Kidney epithelial cell (primary cell): ENCODE data around the gene RAB26. TPM values are rescaled to one million over a fixed set of nuclear protein-coding genes. Genes with fewer than 3 reads are reported as not detected.

Source experiments
- DNase-seq: peaks from one replicate; pipeline ENCODE4 v3.0.0-alpha.2; 2010; ENCODE audit warnings: low read depth
- H3K27me3 ChIP-seq: 2 replicates; pipeline ENCODE4 v1.6.0; 2011; ENCODE audit warnings: low read length; ENCODE audit not compliant: control insufficient read depth, insufficient read depth
- H3K36me3 ChIP-seq: 2 replicates; pipeline ENCODE4 v1.5.1; 2011; ENCODE audit warnings: low read length; ENCODE audit not compliant: control insufficient read depth, insufficient read depth
- H3K4me3 ChIP-seq: 2 replicates; pipeline ENCODE4 v1.5.1; 2011; ENCODE audit warnings: low read depth, mild to moderate bottlenecking, control low read depth, low read length
- total RNA-seq: library from RNA; depleted of rRNA; stranded (reverse); fragments of >200 nt; gene quantifications from 2 replicates; pipeline ENCODE4 v1.2.3, GENCODE V29; 2015
- TF ChIP-seq, protein P1 (sequence below): IDR thresholded peaks from 2 replicates; pipeline ENCODE4 v1.5.1; 2011; ENCODE audit warnings: mild to moderate bottlenecking, moderate library complexity, low read length, control low read depth, inconsistent platforms; ENCODE audit not compliant: insufficient read depth, poor library complexity, severe bottlenecking

Gene RAB26
- total RNA-seq, 1 donor from 2014 or later, result 0.54 TPM

- H3K36me3 ChIP-seq, result peaks cover 4% of the 10 kb centered on the region
Measured at GRCh38 chr16:2176047-2176446, 27.6 kb downstream of the RAB26 start.

DNA sequence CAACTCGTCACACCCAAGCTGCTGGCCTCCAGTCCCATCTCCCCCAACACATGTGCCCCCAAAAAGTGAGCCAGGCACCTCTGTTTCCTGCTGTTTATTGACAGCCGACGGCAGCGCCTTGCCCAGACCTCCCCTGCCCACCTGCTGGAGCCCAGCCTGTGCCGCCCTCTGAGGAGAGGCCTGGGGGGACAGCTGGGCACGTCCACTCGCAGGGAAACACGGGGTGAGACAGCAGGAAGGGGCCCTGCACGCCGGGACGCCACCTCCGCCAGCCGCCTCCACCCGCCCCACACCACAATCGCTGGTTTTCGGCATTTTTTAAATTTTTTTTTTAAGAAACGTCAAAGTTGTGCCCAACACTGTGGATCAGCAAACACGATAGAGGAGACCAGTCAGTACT is 28.7 kb downstream of the RAB26 start:
- peaks cover 4% of the 10 kb centered on the region for H3K36me3 ChIP-seq
- H3K4me3 ChIP-seq, result no peak overlapping the region
- peaks cover 3% of the 10 kb centered on the region for H3K27me3 ChIP-seq
- no peak for DNase-seq
- TF ChIP-seq, protein P1, sequence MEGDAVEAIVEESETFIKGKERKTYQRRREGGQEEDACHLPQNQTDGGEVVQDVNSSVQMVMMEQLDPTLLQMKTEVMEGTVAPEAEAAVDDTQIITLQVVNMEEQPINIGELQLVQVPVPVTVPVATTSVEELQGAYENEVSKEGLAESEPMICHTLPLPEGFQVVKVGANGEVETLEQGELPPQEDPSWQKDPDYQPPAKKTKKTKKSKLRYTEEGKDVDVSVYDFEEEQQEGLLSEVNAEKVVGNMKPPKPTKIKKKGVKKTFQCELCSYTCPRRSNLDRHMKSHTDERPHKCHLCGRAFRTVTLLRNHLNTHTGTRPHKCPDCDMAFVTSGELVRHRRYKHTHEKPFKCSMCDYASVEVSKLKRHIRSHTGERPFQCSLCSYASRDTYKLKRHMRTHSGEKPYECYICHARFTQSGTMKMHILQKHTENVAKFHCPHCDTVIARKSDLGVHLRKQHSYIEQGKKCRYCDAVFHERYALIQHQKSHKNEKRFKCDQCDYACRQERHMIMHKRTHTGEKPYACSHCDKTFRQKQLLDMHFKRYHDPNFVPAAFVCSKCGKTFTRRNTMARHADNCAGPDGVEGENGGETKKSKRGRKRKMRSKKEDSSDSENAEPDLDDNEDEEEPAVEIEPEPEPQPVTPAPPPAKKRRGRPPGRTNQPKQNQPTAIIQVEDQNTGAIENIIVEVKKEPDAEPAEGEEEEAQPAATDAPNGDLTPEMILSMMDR, result no peak

More at GRCh38 chr16:2176047-2176446, 27.6 kb downstream of the RAB26 start:
- Histone ChIP-seq H3K27me3 (peaks cover 3% of the 10 kb centered on the region), H3K4me3 (no peak overlapping the region)
- TF ChIP-seq, protein P1, result no peak
- DNase-seq, result no peak

- Histone ChIP-seq H3K27me3 (peaks cover 3% of the 10 kb centered on the region), H3K4me3 (no peak overlapping the region), H3K36me3 (peaks cover 4% of the 10 kb centered on the region)
- no peak for DNase-seq
- TF ChIP-seq, protein P1, result no peak
Measured at GRCh38 chr16:2177561-2177960, 29.1 kb downstream of the RAB26 start.

DNA sequence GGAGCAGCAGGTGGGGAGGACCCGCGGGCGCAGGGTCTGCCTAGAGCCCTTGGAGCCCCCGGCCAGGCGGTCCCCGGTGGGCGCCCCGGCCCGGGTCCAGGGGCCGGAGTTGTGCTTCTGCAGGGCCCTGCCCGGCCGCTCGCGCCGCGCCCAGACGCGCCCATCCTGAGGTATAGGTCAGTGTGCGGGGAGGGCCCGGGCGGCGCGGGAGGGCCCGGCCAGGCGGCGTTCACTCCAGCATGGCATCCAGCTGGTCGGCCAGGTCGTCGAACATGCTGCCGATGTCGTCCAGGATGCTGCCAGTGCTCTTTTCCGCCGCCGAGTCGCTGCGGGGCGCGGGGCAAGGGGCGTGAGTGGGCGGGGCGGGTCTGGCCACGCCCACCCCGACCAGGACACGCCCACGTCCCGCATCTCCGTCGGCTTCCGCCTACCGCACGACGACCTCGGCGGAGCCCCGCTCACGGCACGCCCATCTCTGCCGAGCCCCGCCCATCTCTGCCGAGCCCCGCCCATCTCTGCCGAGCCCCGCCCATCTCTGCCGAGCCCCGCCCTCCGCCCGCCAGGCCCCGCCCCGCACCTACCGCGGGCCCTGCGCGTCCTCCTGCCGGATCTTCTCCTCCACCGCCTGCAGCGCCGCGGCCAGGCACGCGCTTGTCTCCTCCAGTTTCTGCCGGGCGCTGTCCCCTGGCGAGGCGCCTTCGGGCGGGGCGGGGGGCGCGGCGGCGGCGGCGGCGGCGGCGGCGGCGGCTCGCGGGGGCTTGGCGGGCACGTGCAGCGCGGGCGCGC is 30.1 kb downstream of the RAB26 start:
- peaks cover 3% of the 10 kb centered on the region for H3K27me3 ChIP-seq
- peaks cover 2% of the 10 kb centered on the region for H3K36me3 ChIP-seq
- DNase-seq, result no peak
- H3K4me3 ChIP-seq, result no peak overlapping the region
- TF ChIP-seq, protein P1, result no peak

DNA sequence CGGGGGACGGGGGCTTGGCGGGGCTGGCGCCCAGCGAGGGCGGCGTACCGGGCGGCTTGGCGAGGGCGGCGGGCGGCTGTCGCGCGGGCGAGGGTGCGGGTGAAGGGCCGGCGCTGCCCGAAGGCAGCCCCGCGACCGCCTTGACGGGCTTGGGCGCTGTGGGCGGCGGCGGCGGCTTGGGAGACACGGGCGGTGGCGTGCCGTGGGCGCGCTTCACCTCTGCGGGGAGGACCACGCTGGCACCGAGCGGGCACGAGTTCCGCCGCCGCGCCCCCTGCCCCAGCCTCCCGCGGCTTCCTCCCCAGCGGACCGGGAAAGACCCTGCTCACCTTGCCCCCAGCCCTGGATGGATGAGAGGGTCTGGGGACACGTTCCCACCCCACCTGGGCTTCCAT is 30.7 kb downstream of the RAB26 start:
- Histone ChIP-seq H3K4me3 (no peak overlapping the region), H3K36me3 (peaks cover 2% of the 10 kb centered on the region), H3K27me3 (peaks cover 3% of the 10 kb centered on the region)
- no peak for DNase-seq
- TF ChIP-seq, protein P1, result no peak

- TF ChIP-seq, protein P1, result no peak
- Histone ChIP-seq H3K4me3 (no peak overlapping the region), H3K27me3 (peaks cover 3% of the 10 kb centered on the region), H3K36me3 (peaks cover 2% of the 10 kb centered on the region)
- no peak for DNase-seq
Measured at GRCh38 chr16:2179576-2179975, 31.2 kb downstream of the RAB26 start.
